ENCODE measurements around the gene FOXB1.

DNA sequence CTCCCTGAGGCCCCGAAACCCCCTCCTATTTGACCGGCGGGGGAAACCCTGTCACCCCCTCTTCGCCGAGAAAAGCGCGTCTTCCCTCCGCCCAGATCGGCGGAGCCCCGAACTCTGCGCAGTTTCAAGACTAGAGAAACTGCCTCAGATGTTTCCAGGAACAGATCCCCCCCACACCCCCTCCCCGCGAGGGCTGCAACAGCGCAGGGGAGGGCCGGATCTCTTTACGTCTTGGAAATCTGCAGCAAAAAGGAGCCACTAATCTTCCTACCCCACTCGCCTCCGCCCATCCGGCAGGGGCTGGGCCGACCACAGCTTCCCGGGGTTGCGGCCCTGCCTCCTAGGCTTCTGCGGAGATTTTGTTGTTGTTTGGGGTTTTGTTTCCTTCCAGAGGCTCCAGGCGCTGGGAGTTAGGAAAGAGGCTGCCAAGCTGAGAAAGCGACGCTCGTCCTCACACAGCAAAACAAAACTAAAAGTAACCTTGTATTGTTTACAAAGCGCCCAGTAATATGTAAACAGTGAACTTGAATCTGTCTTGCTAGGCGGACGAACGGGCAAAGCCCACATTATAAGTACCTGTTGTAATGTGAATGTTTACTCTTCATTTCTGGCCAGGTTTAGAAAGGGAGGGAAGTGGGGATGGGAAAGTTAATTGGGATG is 2.2 kb downstream of the FOXB1 start:
- no peak for TF ChIP-seq POLR2A (IDR thresholded peaks at IDR 0.05)
- TF ChIP-seq CTCF (IDR thresholded peaks at IDR 0.05): no peak
